ENCODE measurements around the gene CD44. TPM values are rescaled to one million over a fixed set of nuclear protein-coding genes. Genes with fewer than 3 reads are reported as not detected.

Gene CD44
- total and polyA plus RNA-seq, 4 donors: 4.1 to 26.9 (median 14.6) TPM

- Histone ChIP-seq H3K4me1 (ENCODE audit: control insufficient read depth in 4 of 4, insufficient read depth in 4 of 4, low read length in 3 of 4) (peaks cover 0 to 13% (median 5%) of the 10 kb centered on the region in 4 donors), H3K9ac (ENCODE audit: low read depth in 1 of 2, low read length in 2 of 2) (no peak overlapping the region), H3K27ac (ENCODE audit: low read depth in 1 of 2, low read length in 2 of 2) (no peak overlapping the region), H3K9me3 (ENCODE audit: control insufficient read depth in 4 of 4, low read length in 3 of 4) (no peaks in the 10 kb centered on the region), H3K27me3 (ENCODE audit: control insufficient read depth in 4 of 4, insufficient read depth in 4 of 4, low read length in 3 of 4) (no peaks in the 10 kb centered on the region), H3K36me3 (ENCODE audit: control insufficient read depth in 4 of 4, insufficient read depth in 3 of 4, low read depth in 1 of 4, low read length in 3 of 4) (no peaks in the 10 kb centered on the region), H3K4me3 (ENCODE audit: low read depth in 1 of 3, low read length in 3 of 3) (no peak overlapping the region)
- TF ChIP-seq ATF3 (IDR thresholded peaks at IDR 0.05) (no peak), RAD21 (IDR thresholded peaks at IDR 0.05) (no peak), SP1 (IDR thresholded peaks at IDR 0.05) (no peak), NR2F2 (IDR thresholded peaks at IDR 0.05) (no peak)
- no peak for DNase-seq (ENCODE audit: low spot score)
- WGBS: 95% methylated on average over 1 of the region's 1 CpG
These were observed 30.8 kb downstream of the CD44 start for GRCh38 chr11:35169754-35170153.

DNA sequence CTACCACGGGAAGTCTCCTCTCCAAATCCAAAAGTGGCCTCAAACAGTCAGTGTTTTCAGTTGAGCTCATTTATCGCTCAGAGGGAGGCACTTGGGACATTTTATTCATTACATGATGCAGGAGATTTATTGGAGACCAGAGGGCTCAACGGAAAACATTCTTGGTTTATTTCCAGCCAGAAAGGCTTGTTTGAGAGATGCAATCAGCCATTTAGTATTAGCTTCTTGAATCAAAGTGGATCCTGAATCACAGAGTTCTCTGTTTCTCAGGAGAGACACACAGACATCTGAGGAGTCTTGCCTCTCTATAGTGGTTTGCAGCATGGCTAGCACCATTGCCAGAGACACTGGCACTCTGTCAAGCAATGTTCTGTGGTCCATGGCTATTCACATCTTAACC, 31.5 kb downstream of the CD44 start:
- WGBS: 84% methylated on average over 3 of the region's 3 CpGs
- H3K9ac ChIP-seq (ENCODE audit: low read depth in 1 of 2, low read length in 2 of 2): no peak overlapping the region
- H3K27me3 ChIP-seq (ENCODE audit: control insufficient read depth in 4 of 4, insufficient read depth in 4 of 4, low read length in 3 of 4): no peaks in the 10 kb centered on the region
- H3K9me3 ChIP-seq (ENCODE audit: control insufficient read depth in 4 of 4, low read length in 3 of 4): no peaks in the 10 kb centered on the region
- peaks cover 0 to 13% (median 5%) of the 10 kb centered on the region in 4 donors for H3K4me1 ChIP-seq (ENCODE audit: control insufficient read depth in 4 of 4, insufficient read depth in 4 of 4, low read length in 3 of 4)
- no peak for DNase-seq (ENCODE audit: low spot score)
- no peak overlapping the region for H3K27ac ChIP-seq (ENCODE audit: low read depth in 1 of 2, low read length in 2 of 2)
- H3K4me3 ChIP-seq (ENCODE audit: low read depth in 1 of 3, low read length in 3 of 3): no peak overlapping the region
- H3K36me3 ChIP-seq (ENCODE audit: control insufficient read depth in 4 of 4, insufficient read depth in 3 of 4, low read depth in 1 of 4, low read length in 3 of 4): no peaks in the 10 kb centered on the region
- TF ChIP-seq FOXA2 (IDR thresholded peaks at IDR 0.05): no peak
- TF ChIP-seq ZBTB33 (IDR thresholded peaks at IDR 0.05): no peak
- no peak for TF ChIP-seq EGR1 (IDR thresholded peaks at IDR 0.05; ENCODE audit: low read depth in 2 of 2)
- no peak for TF ChIP-seq HNF4A (conservative IDR thresholded peaks at IDR 0.05)

GRCh38 chr11:35171226-35171625, 32.3 kb downstream of the CD44 start:
- 93% methylated on average over 1 of the region's 1 CpG for WGBS
- no peak for DNase-seq (ENCODE audit: low spot score)
- Histone ChIP-seq H3K36me3 (ENCODE audit: control insufficient read depth in 4 of 4, insufficient read depth in 3 of 4, low read depth in 1 of 4, low read length in 3 of 4) (no peaks in the 10 kb centered on the region), H3K4me3 (ENCODE audit: low read depth in 1 of 3, low read length in 3 of 3) (no peak overlapping the region), H3K4me1 (ENCODE audit: control insufficient read depth in 4 of 4, insufficient read depth in 4 of 4, low read length in 3 of 4) (peaks cover 0 to 13% (median 5%) of the 10 kb centered on the region in 4 donors), H3K9me3 (ENCODE audit: control insufficient read depth in 4 of 4, low read length in 3 of 4) (no peaks in the 10 kb centered on the region), H3K27me3 (ENCODE audit: control insufficient read depth in 4 of 4, insufficient read depth in 4 of 4, low read length in 3 of 4) (no peaks in the 10 kb centered on the region), H3K27ac (ENCODE audit: low read depth in 1 of 2, low read length in 2 of 2) (no peak overlapping the region), H3K9ac (ENCODE audit: low read depth in 1 of 2, low read length in 2 of 2) (no peak overlapping the region)
- no peak for TF ChIP-seq EGR1 (IDR thresholded peaks at IDR 0.05; ENCODE audit: low read depth in 2 of 2)
- TF ChIP-seq MAX (IDR thresholded peaks at IDR 0.05): no peak
- TF ChIP-seq TAF1 (conservative IDR thresholded peaks at IDR 0.05): no peak
- no peak for TF ChIP-seq REST (IDR thresholded peaks at IDR 0.05)
- TF ChIP-seq RAD21 (IDR thresholded peaks at IDR 0.05): no peak
- TF ChIP-seq, protein P1, sequence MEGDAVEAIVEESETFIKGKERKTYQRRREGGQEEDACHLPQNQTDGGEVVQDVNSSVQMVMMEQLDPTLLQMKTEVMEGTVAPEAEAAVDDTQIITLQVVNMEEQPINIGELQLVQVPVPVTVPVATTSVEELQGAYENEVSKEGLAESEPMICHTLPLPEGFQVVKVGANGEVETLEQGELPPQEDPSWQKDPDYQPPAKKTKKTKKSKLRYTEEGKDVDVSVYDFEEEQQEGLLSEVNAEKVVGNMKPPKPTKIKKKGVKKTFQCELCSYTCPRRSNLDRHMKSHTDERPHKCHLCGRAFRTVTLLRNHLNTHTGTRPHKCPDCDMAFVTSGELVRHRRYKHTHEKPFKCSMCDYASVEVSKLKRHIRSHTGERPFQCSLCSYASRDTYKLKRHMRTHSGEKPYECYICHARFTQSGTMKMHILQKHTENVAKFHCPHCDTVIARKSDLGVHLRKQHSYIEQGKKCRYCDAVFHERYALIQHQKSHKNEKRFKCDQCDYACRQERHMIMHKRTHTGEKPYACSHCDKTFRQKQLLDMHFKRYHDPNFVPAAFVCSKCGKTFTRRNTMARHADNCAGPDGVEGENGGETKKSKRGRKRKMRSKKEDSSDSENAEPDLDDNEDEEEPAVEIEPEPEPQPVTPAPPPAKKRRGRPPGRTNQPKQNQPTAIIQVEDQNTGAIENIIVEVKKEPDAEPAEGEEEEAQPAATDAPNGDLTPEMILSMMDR (IDR thresholded peaks at IDR 0.05; ENCODE audit: low read depth, low read length, missing input control): no peak
